Naive thymus-derived CD8-positive, alpha-beta T cell (primary cell): Measurements from ENCODE around the gene ULK2. TPM values are rescaled to one million over a fixed set of nuclear protein-coding genes. Genes with fewer than 3 reads are reported as not detected.
"Not testable (repeated sequence)": the region's sequence is repeated elsewhere in the genome, so short reads cannot be mapped to it uniquely, and the experiment has no call there.

Experiments
- ATAC-seq, 2 donors: fragments of 150-1000 bp; cut with Tn5 transposase in 1 of 2; sonication (Bioruptor Pico), chemical (Tn5 transposase) in 1 of 2; 1 replicate in 1 of 2; 2 replicates in 1 of 2; pipeline ENCODE4 v1.10.0; 2021; ENCODE audit warnings: mild to moderate bottlenecking in 2 of 2, moderate library complexity in 2 of 2
- POLR2A ChIA-PET: fragments of 350-600 bp; sonication (Branson Sonifier 250); formaldehyde crosslinking; loops from one replicate; lab custom pipeline; 2021; ENCODE audit warnings: antibody characterized with exemption; lab: Charles Lee
- DNase-seq, 10 donors: peaks; one replicate each; pipeline versions ENCODE4 v3.0.0 to v3.0.0-alpha.2; 2020 to 2022
- H3K27ac Mint-ChIP-seq, 10 donors: one replicate each; pipeline ENCODE4 v1.8.0; 2020 to 2022; ENCODE audit warnings: mild to moderate bottlenecking in 10 of 10, mixed read lengths in 10 of 10, moderate library complexity in 4 of 10, inconsistent platforms in 1 of 10
- H3K27me3 Mint-ChIP-seq, 5 donors: one replicate each; pipeline ENCODE4 v1.8.0; 2021 to 2022; ENCODE audit warnings: mixed read lengths in 5 of 5
- H3K36me3 Mint-ChIP-seq, 3 donors: one replicate each; pipeline ENCODE4 v1.8.0; 2020 to 2022; ENCODE audit warnings: mixed read lengths in 3 of 3, mild to moderate bottlenecking in 2 of 3, inconsistent platforms in 1 of 3
- H3K4me1 Mint-ChIP-seq, 4 donors: one replicate each; pipeline ENCODE4 v1.8.0; 2021 to 2022; ENCODE audit warnings: mixed read lengths in 4 of 4
- H3K4me3 Mint-ChIP-seq, 10 donors: one replicate each; pipeline ENCODE4 v1.8.0; 2020 to 2022; ENCODE audit warnings: mild to moderate bottlenecking in 10 of 10, mixed read lengths in 10 of 10, moderate library complexity in 6 of 10, inconsistent platforms in 1 of 10
- H3K9me3 Mint-ChIP-seq, 9 donors: one replicate each; pipeline ENCODE4 v1.8.0; 2020 to 2022; ENCODE audit warnings: mixed read lengths in 9 of 9, mild to moderate bottlenecking in 3 of 9, inconsistent platforms in 1 of 9, moderate library complexity in 1 of 9
- polyA plus RNA-seq, 3 donors: library from polyadenylated mRNA; unstranded; fragments of 300-500 nt; fragmentation: Illumina TruSeq; gene quantifications; one replicate each; pipeline ENCODE4 v1.2.3, GENCODE V29; 2021
- total RNA-seq, 8 experiments: library from RNA in 2 of 8; stranded (reverse) in 2 of 8; gene quantifications; one replicate each; pipeline ENCODE4 v1.2.3 and lab custom pipeline; 2021 to 2026

Gene ULK2
- total and polyA plus RNA-seq, 5 experiments from 2014 or later, result 7.9 to 15.4 (median 12.2) TPM

GRCh38 chr17:19890001-19890400 lies 22.3 kb upstream of the ULK2 start:
- DNase-seq, H3K27me3 Mint-ChIP-seq, H3K27ac Mint-ChIP-seq, POLR2A ChIA-PET, H3K36me3 Mint-ChIP-seq, H3K9me3 Mint-ChIP-seq, H3K4me3 Mint-ChIP-seq, H3K4me1 Mint-ChIP-seq, ATAC-seq: not testable (repeated sequence)

DNA sequence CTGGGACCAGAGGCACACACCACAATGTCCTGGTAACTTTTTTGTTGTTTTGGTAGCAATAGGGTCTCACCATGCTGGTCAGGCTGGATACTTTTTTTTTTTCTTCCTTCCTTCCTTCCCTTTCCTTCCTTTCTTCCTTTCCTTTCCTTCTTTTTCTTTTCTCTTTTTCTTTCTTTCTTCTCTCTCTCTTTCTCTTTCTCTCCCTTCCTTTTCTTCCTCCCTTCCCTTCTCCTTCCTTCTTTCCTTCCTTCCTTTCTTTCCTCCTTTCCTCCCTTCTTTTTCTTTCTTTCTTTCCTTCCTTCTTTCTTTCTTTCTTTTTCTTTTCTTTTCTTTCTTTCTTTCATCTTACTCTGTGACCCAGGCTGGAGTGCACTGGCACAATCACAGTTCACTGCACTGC lies 18.4 kb upstream of the ULK2 start:
- no peaks in the 10 kb centered on the region for H3K36me3 Mint-ChIP-seq
- H3K27me3 Mint-ChIP-seq, result peaks cover 0 to 2% (median 0%) of the 10 kb centered on the region in 5 donors
- peaks cover 0 to 4% (median 2%) of the 10 kb centered on the region in 4 donors for H3K4me1 Mint-ChIP-seq
- POLR2A ChIA-PET, result interaction anchor here (1.0 kb wide), 1 partner anchor 21 kb away, joined by 4 read pairs; no protein-coding TSS in a partner anchor
- ATAC-seq, result no peak
- H3K9me3 Mint-ChIP-seq, result no peaks in the 10 kb centered on the region
- peak overlapping the region in 3 of 10 donors; percentile 25 to 87 (median 86) for H3K27ac Mint-ChIP-seq
- no peak for DNase-seq
- H3K4me3 Mint-ChIP-seq, result peak overlapping the region in 1 of 10 donors; percentile 20

- H3K27me3 Mint-ChIP-seq, result peaks cover 0 to 2% (median 0%) of the 10 kb centered on the region in 5 donors
- H3K27ac Mint-ChIP-seq, result no peak overlapping the region
- ATAC-seq, result no peak
- H3K36me3 Mint-ChIP-seq, result no peaks in the 10 kb centered on the region
- no peak overlapping the region for H3K4me3 Mint-ChIP-seq
- H3K9me3 Mint-ChIP-seq, result no peaks in the 10 kb centered on the region
- H3K4me1 Mint-ChIP-seq, result peaks cover 8 to 20% (median 12%) of the 10 kb centered on the region in 4 donors
- DNase-seq, result no peak
- POLR2A ChIA-PET, result interaction anchor here (0.7 kb wide), 1 partner anchor 350 kb away, joined by 3 read pairs; the partner anchor contains the start of gene SLC47A1
Observed at GRCh38 chr17:19883537-19884215, 15.9 kb upstream of the ULK2 start.

DNA sequence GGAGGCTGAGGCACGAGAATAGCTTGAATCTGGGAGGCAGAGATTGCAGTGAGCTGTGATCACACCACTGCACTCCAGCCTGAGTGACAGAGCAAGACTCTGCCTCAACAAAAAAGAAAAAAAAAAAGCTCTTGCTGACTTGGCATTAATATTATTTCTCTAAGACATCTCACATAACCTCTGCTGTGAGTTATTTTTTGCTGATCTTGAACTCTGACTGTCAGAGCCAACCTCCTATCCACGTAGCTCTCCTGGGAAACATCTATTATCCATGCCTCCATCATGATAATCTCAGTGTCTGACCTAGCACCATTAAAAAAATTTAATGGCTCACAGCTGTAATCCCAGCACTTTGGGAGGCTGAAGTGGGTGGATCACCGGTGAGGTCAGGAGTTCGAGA lies 12.7 kb upstream of the ULK2 start:
- Mint-ChIP-seq H3K4me1 (peaks cover 29 to 51% (median 43%) of the 10 kb centered on the region in 4 donors), H3K27ac (peak overlapping the region in 5 of 10 donors; percentile 39 to 81 (median 53)), H3K36me3 (no peaks in the 10 kb centered on the region), H3K27me3 (no peaks in the 10 kb centered on the region), H3K9me3 (no peaks in the 10 kb centered on the region), H3K4me3 (no peak overlapping the region)
- ATAC-seq (no peak), DNase-seq (no peak)
- POLR2A ChIA-PET, result interaction anchor here (0.7 kb wide), 1 partner anchor 12 kb away, joined by 4 read pairs; the partner anchor contains the start of gene ULK2

- no peaks in the 10 kb centered on the region for H3K27me3 Mint-ChIP-seq
- DNase-seq, result peak in 2 of 10 donors; percentile 5 to 11
- ATAC-seq, result no peak
- peak overlapping the region; percentile 27 to 86 (median 72) for H3K4me3 Mint-ChIP-seq
- H3K27ac Mint-ChIP-seq, result peak overlapping the region; percentile 74 to 97 (median 90)
- H3K4me1 Mint-ChIP-seq, result peaks cover 38 to 64% (median 59%) of the 10 kb centered on the region in 4 donors
- no peaks in the 10 kb centered on the region for H3K36me3 Mint-ChIP-seq
- no peaks in the 10 kb centered on the region for H3K9me3 Mint-ChIP-seq
- POLR2A ChIA-PET, result interaction anchor here (1.5 to 2.1 kb wide), 3 partner anchors 11 to 100 kb away, joined by 7 to 20 read pairs (median 10); partner anchors contain the start of genes AKAP10 and ULK2
Observed at GRCh38 chr17:19877364-19877945, 9.7 kb upstream of the ULK2 start.

DNA sequence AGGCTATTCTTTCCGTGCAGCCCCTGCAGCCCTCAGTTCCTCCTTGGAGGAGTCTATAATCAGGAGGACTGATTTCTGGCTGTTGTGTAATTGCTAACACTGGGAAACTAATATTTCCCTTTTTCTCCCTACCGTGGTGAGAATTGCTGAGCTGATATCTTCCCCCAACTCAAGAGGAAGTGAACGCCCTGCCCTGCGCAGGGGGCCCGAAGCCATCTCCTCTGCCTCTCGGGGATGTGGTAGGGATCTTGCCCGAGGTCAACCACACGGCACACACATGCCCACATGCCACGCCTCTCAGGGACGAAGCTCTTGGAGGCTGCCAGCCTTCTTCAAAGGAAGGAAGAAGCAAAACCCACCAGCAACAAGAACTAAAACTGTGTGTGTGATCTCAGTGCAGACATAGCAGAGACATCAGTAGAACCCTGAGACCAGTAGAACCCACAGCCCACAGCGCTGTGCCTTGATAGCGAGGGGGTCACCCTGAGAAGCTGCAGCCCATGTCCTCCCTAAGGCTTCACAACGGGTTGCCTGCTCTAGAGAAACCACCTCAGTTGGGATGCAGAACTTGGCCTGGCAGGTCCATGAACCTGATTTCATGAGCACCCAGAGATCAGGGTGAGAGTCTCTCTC lies 8.9 kb upstream of the ULK2 start:
- DNase-seq (peak; percentile 24 to 87 (median 71)), ATAC-seq (peak; percentile 93 to 97)
- Mint-ChIP-seq H3K27ac (peak overlapping the region; percentile 74 to 97 (median 90)), H3K9me3 (no peaks in the 10 kb centered on the region), H3K4me3 (peak overlapping the region; percentile 64 to 86 (median 76)), H3K4me1 (peaks cover 38 to 68% (median 60%) of the 10 kb centered on the region in 4 donors), H3K27me3 (no peaks in the 10 kb centered on the region), H3K36me3 (no peaks in the 10 kb centered on the region)
- POLR2A ChIA-PET, result interaction anchor here (1.5 to 2.1 kb wide), 3 partner anchors 10 to 101 kb away, joined by 7 to 20 read pairs (median 10); partner anchors contain the start of genes AKAP10 and ULK2

DNA sequence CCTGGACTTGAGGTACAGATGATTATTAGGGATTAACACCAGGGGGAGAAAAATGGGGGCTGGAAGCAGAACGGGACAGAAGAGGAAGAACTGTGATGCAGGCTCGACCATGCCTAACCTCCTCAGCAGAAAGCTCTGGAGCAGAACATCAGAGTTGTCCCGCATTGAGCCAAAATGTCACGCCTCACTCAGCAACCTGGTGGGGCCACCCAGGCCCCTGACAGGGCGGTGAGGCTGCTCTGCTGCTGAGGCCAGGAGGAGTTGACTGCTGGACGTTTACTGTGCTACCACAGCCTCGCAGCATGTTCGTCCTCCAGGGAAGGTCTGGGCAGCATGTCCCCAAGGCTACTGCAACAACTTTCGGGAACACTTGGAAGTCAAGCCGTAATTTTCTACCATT lies 6.5 kb upstream of the ULK2 start:
- Mint-ChIP-seq H3K27ac (peak overlapping the region in 7 of 10 donors; percentile 48 to 91 (median 64)), H3K4me3 (no peak overlapping the region), H3K9me3 (no peaks in the 10 kb centered on the region), H3K36me3 (no peaks in the 10 kb centered on the region), H3K27me3 (no peaks in the 10 kb centered on the region), H3K4me1 (peaks cover 37 to 79% (median 69%) of the 10 kb centered on the region in 4 donors)
- no peak for DNase-seq
- ATAC-seq, result no peak
- POLR2A ChIA-PET, result no interaction called here

GRCh38 chr17:19873346-19873745 lies 5.6 kb upstream of the ULK2 start:
- peak overlapping the region in 1 of 10 donors; percentile 17 for H3K4me3 Mint-ChIP-seq
- H3K27me3 Mint-ChIP-seq, result peaks cover 0 to 2% (median 0%) of the 10 kb centered on the region in 5 donors

DNA sequence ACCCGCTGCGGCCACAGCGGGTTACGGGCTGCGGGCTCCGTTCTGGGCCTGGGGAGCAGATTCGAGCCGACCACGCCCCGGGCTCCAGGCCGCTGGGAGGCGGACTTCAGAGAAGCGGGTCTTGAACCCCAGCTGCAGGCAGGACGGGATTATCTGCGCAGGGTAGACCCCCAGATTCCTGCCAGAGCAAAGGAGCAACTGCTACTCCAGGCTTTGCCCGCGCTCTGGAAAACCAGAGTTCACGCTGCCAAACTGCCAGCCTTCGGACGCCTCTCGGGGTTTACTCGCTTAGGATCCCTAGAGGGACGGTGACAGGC lies 301 bp upstream of the ULK2 start:
- POLR2A ChIA-PET, result interaction anchor here (1.0 to 3.2 kb wide), 6 partner anchors 8 to 109 kb away, joined by 3 to 20 read pairs (median 4); partner anchors contain the start of gene AKAP10
- Mint-ChIP-seq H3K27me3 (peaks cover 0 to 2% (median 0%) of the 10 kb centered on the region in 5 donors), H3K9me3 (no peaks in the 10 kb centered on the region), H3K4me3 (peak overlapping the region; percentile 30 to 84 (median 76)), H3K36me3 (peaks cover 0 to 6% (median 0%) of the 10 kb centered on the region in 3 donors), H3K27ac (peak overlapping the region in 8 of 10 donors; percentile 37 to 92 (median 82)), H3K4me1 (peaks cover 14 to 61% (median 43%) of the 10 kb centered on the region in 4 donors)
- DNase-seq (no peak), ATAC-seq (no peak)

More at GRCh38 chr17:19873346-19873745, 5.6 kb upstream of the ULK2 start:
- ATAC-seq (no peak), DNase-seq (no peak)
- H3K9me3 Mint-ChIP-seq, result no peaks in the 10 kb centered on the region
- POLR2A ChIA-PET, result interaction anchor here (0.7 kb wide), 1 partner anchor 64 kb away, joined by 5 read pairs; no protein-coding TSS in a partner anchor
- no peaks in the 10 kb centered on the region for H3K36me3 Mint-ChIP-seq
- H3K4me1 Mint-ChIP-seq, result peaks cover 36 to 80% (median 66%) of the 10 kb centered on the region in 4 donors
- H3K27ac Mint-ChIP-seq, result peak overlapping the region in 9 of 10 donors; percentile 44 to 84 (median 75)

DNA sequence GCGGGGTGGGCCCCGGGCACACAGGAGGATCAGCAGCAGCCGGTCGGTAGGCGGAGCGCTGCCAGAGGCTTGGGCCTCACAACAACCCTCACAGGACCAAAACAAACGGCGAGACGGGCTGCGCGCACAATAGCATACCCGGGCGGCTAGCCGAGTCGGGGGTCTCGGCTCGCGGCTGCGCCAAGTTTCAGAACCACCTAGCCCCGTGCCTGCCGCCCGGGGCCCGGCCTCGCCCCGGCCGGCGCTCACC lies 732 bp downstream of the ULK2 start:
- Mint-ChIP-seq H3K4me3 (peak overlapping the region; percentile 72 to 88 (median 83)), H3K36me3 (peaks cover 0 to 13% (median 2%) of the 10 kb centered on the region in 3 donors), H3K27ac (peak overlapping the region in 9 of 10 donors; percentile 35 to 89 (median 82)), H3K4me1 (peaks cover 13 to 58% (median 40%) of the 10 kb centered on the region in 4 donors), H3K27me3 (peaks cover 0 to 2% (median 0%) of the 10 kb centered on the region in 5 donors), H3K9me3 (no peaks in the 10 kb centered on the region)
- peak; percentile 52 to 54 for ATAC-seq
- POLR2A ChIA-PET, result interaction anchor here (0.6 to 3.2 kb wide), 3 partner anchors 9 to 110 kb away, joined by 3 to 20 read pairs (median 19); partner anchors contain the start of gene AKAP10
- peak in 9 of 10 donors; percentile 17 to 75 (median 39) for DNase-seq

DNA sequence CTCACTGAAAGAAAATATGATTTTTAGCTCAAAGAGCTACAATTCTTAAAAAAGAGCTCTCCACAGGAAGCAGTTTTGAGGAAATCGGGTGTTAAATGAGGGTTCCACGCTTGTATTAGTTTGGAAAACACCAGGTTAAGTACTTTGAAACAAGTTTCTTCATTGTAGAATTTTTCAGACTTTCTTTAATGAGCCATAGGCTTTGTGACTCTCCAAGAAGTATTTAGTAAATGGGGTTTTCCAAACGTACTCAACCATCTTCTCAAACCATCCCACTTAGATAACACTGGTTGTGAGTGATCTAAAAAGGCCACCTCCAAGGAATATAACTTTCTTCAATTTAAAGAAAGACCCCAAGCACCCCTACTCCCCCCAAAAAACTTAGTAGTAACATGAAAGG lies 2.7 kb downstream of the ULK2 start:
- Mint-ChIP-seq H3K27ac (peak overlapping the region in 3 of 10 donors; percentile 29 to 60 (median 56)), H3K4me3 (peak overlapping the region in 9 of 10 donors; percentile 43 to 72 (median 60)), H3K9me3 (no peaks in the 10 kb centered on the region), H3K27me3 (peaks cover 0 to 2% (median 0%) of the 10 kb centered on the region in 5 donors), H3K36me3 (peaks cover 0 to 23% (median 2%) of the 10 kb centered on the region in 3 donors), H3K4me1 (peaks cover 9 to 44% (median 29%) of the 10 kb centered on the region in 4 donors)
- DNase-seq, result no peak
- no peak for ATAC-seq
- POLR2A ChIA-PET, result no interaction called here

DNA sequence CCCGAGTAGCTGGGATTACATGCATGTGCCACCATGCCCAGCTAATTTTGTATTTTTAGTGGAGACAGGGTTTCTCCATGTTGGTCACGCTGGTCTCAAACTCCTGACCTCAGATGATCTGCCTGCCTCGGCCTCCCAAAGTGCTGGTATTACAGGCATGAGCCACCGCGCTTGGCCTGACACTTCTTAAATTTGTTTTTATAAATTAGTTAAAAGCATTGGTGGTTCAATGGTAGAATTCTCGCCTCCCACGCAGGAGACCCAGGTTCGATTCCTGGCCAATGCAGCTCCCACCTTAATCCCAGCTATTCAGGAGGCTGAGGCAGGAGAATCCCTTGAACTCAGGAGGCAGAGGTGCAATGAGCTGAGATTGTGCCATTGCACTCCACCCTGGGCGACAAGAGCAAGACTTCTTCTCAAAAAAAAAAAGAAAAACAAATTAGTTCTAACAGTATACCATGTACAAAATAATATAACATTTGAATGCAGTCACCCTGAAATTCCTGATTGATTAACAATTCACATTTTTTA lies 7.0 kb downstream of the ULK2 start:
- not testable (repeated sequence) for H3K27me3 Mint-ChIP-seq, DNase-seq, H3K9me3 Mint-ChIP-seq, ATAC-seq, H3K4me3 Mint-ChIP-seq
- Mint-ChIP-seq H3K27ac (peak overlapping the region in 1 of 10 donors; percentile 60), H3K36me3 (peaks cover 0 to 44% (median 14%) of the 10 kb centered on the region in 3 donors), H3K4me1 (peaks cover 2 to 21% (median 10%) of the 10 kb centered on the region in 4 donors)
- POLR2A ChIA-PET, result interaction anchor here (0.6 to 0.7 kb wide), 2 partner anchors 12 to 57 kb away, joined by 3 to 5 read pairs; no protein-coding TSS in a partner anchor
